ENCODE results near the gene TMEM163.
"Not testable (repeated sequence)": the region's sequence is repeated elsewhere in the genome, so short reads cannot be mapped to it uniquely, and the experiment has no call there.

TMEM163 gene

GRCh38 chr2:134660626-134661402 lies 58.0 kb downstream of the TMEM163 start:
- no peak for FAIRE-seq

GRCh38 chr2:134659724-134660123 lies 59.1 kb downstream of the TMEM163 start:
- FAIRE-seq = no peak

- FAIRE-seq = no peak
These were observed 61.0 kb downstream of the TMEM163 start for GRCh38 chr2:134657650-134658250.

GRCh38 chr2:134656391-134656790 lies 62.4 kb downstream of the TMEM163 start:
- FAIRE-seq = not testable (repeated sequence)

GRCh38 chr2:134648586-134648985 lies 70.2 kb downstream of the TMEM163 start:
- FAIRE-seq = no peak

GRCh38 chr2:134647607-134648256 lies 71.1 kb downstream of the TMEM163 start:
- no peak for FAIRE-seq

- FAIRE-seq = no peak
These were observed 75.9 kb downstream of the TMEM163 start for GRCh38 chr2:134642938-134643337.

GRCh38 chr2:134640494-134640893 lies 78.3 kb downstream of the TMEM163 start:
- FAIRE-seq = no peak

GRCh38 chr2:134639265-134639664 lies 79.5 kb downstream of the TMEM163 start:
- FAIRE-seq = no peak

- no peak for FAIRE-seq
These were observed 82.1 kb downstream of the TMEM163 start for GRCh38 chr2:134636714-134637113.

- no peak for FAIRE-seq
These were observed 84.6 kb downstream of the TMEM163 start for GRCh38 chr2:134634054-134634753.

GRCh38 chr2:134630504-134631159 lies 88.2 kb downstream of the TMEM163 start:
- no peak for FAIRE-seq

GRCh38 chr2:134628453-134628852 lies 90.3 kb downstream of the TMEM163 start:
- FAIRE-seq = no peak

GRCh38 chr2:134626781-134627180 lies 92.0 kb downstream of the TMEM163 start:
- FAIRE-seq = no peak

GRCh38 chr2:134625311-134625710 lies 93.5 kb downstream of the TMEM163 start:
- FAIRE-seq = no peak

GRCh38 chr2:134623796-134624195 lies 95.0 kb downstream of the TMEM163 start:
- FAIRE-seq = no peak

- FAIRE-seq = no peak
These were observed 95.8 kb downstream of the TMEM163 start for GRCh38 chr2:134623046-134623445.

GRCh38 chr2:134621939-134622705 lies 96.7 kb downstream of the TMEM163 start:
- FAIRE-seq = no peak

GRCh38 chr2:134619250-134619649 lies 99.5 kb downstream of the TMEM163 start:
- FAIRE-seq = no peak

- not testable (repeated sequence) for FAIRE-seq
These were observed 103.3 kb downstream of the TMEM163 start for GRCh38 chr2:134615480-134615879.

- FAIRE-seq = no peak
These were observed 107.5 kb downstream of the TMEM163 start for GRCh38 chr2:134611316-134611715.

- FAIRE-seq = no peak
These were observed 107.9 kb downstream of the TMEM163 start for GRCh38 chr2:134610871-134611270.

Data from colon (tissue), 2 donors.